ENCODE results near the gene MYOZ2.

The MYOZ2 gene

GRCh38 chr4:119197772-119198212, 62.2 kb downstream of the MYOZ2 start:
- no peak for DNase-seq (ENCODE audit: low spot score)

GRCh38 chr4:119204916-119205315, 69.3 kb downstream of the MYOZ2 start:
- no peak for DNase-seq (ENCODE audit: low spot score)

GRCh38 chr4:119205690-119206089, 70.1 kb downstream of the MYOZ2 start:
- DNase-seq (ENCODE audit: low spot score) = no peak

GRCh38 chr4:119206178-119206577, 70.5 kb downstream of the MYOZ2 start:
- DNase-seq (ENCODE audit: low spot score) = no peak

GRCh38 chr4:119207051-119207450, 71.4 kb downstream of the MYOZ2 start:
- no peak for DNase-seq (ENCODE audit: low spot score)

- DNase-seq (ENCODE audit: low spot score) = peak; percentile 68
Measured at GRCh38 chr4:119209077-119209476, 73.4 kb downstream of the MYOZ2 start.

GRCh38 chr4:119209586-119209985, 74.0 kb downstream of the MYOZ2 start:
- no peak for DNase-seq (ENCODE audit: low spot score)

GRCh38 chr4:119210775-119211174, 75.1 kb downstream of the MYOZ2 start:
- no peak for DNase-seq (ENCODE audit: low spot score)

GRCh38 chr4:119211867-119212233, 76.2 kb downstream of the MYOZ2 start:
- DNase-seq (ENCODE audit: low spot score) = no peak

- DNase-seq (ENCODE audit: low spot score) = peak; percentile 90
Measured at GRCh38 chr4:119212234-119212963, 76.8 kb downstream of the MYOZ2 start, which contains the start of gene USP53. USP53 (plus strand) TSS chr4:119212713; CDS start chr4:119239760, 27,047 bp downstream.

GRCh38 chr4:119212964-119213606, 77.5 kb downstream of the MYOZ2 start:
- peak; percentile 86 for DNase-seq (ENCODE audit: low spot score)

GRCh38 chr4:119218093-119218492, 82.5 kb downstream of the MYOZ2 start:
- DNase-seq (ENCODE audit: low spot score) = no peak

GRCh38 chr4:119221412-119221811, 85.8 kb downstream of the MYOZ2 start:
- DNase-seq (ENCODE audit: low spot score) = no peak

GRCh38 chr4:119227690-119228089, 92.1 kb downstream of the MYOZ2 start:
- DNase-seq (ENCODE audit: low spot score) = no peak

GRCh38 chr4:119228406-119228805, 92.8 kb downstream of the MYOZ2 start:
- DNase-seq (ENCODE audit: low spot score) = no peak

- no peak for DNase-seq (ENCODE audit: low spot score)
Measured at GRCh38 chr4:119229908-119230687, 94.5 kb downstream of the MYOZ2 start.

- no peak for DNase-seq (ENCODE audit: low spot score)
Measured at GRCh38 chr4:119231491-119231890, 95.9 kb downstream of the MYOZ2 start.

- no peak for DNase-seq (ENCODE audit: low spot score)
Measured at GRCh38 chr4:119232286-119232685, 96.7 kb downstream of the MYOZ2 start.

GRCh38 chr4:119233191-119233590, 97.6 kb downstream of the MYOZ2 start:
- no peak for DNase-seq (ENCODE audit: low spot score)

GRCh38 chr4:119233750-119234149, 98.1 kb downstream of the MYOZ2 start:
- DNase-seq (ENCODE audit: low spot score) = no peak

GRCh38 chr4:119237201-119237600, 101.6 kb downstream of the MYOZ2 start:
- DNase-seq (ENCODE audit: low spot score) = no peak
